Activated CD4-positive, alpha-beta T cell treated with anti-CD3 and anti-CD28 coated beads, Interleukin-2, amount 10 ng/mL, durations not matched to agents 7 days and 5 days (primary cell): ENCODE results near the gene TUBB. TPM values are rescaled to one million over a fixed set of nuclear protein-coding genes. Genes with fewer than 3 reads are reported as not detected.

ENCODE experiments used
- CTCF ChIA-PET: fragments of 350-600 bp; sonication (Branson Sonifier 250); formaldehyde crosslinking; loops from one replicate; lab custom pipeline; 2021; ENCODE audit warnings: antibody characterized with exemption; lab: Charles Lee
- POLR2A ChIA-PET: fragments of 350-600 bp; sonication (Branson Sonifier 250); formaldehyde crosslinking; loops from one replicate; lab custom pipeline; 2021; ENCODE audit warnings: antibody characterized with exemption; lab: Charles Lee
- DNase-seq: peaks from one replicate; pipeline ENCODE4 v3.0.0-alpha.2; 2020
- H3K27ac Mint-ChIP-seq: one replicate; pipeline ENCODE4 v1.8.0; 2021; ENCODE audit warnings: mild to moderate bottlenecking, moderate library complexity, mixed read lengths
- H3K27me3 Mint-ChIP-seq: one replicate; pipeline ENCODE4 v1.8.0; 2021; ENCODE audit warnings: mixed read lengths
- H3K36me3 Mint-ChIP-seq: one replicate; pipeline ENCODE4 v1.8.0; 2021; ENCODE audit warnings: low read depth, mixed read lengths
- H3K4me1 Mint-ChIP-seq: one replicate; pipeline ENCODE4 v1.8.0; 2021; ENCODE audit warnings: mixed read lengths
- H3K4me3 Mint-ChIP-seq: one replicate; pipeline ENCODE4 v1.8.0; 2021; ENCODE audit warnings: mild to moderate bottlenecking, moderate library complexity, mixed read lengths
- H3K9me3 Mint-ChIP-seq: one replicate; pipeline ENCODE4 v1.8.0; 2021; ENCODE audit warnings: mixed read lengths
- total RNA-seq, 2 experiments: library from RNA; stranded (reverse); gene quantifications; one replicate each; pipeline ENCODE4 v1.2.3, GENCODE V29; 2021

Gene TUBB
- total RNA-seq: 1,000 to 10,000 TPM; 1,494 to 1,661 TPM

GRCh38 chr6:30719791-30720737 lies at the start of gene TUBB:
TUBB (plus strand) TSS chr6:30720352; CDS start chr6:30720507, 155 bp downstream.
- peak within 1 kb of the TSS; percentile 97 for H3K27ac Mint-ChIP-seq
- peak; percentile 97 for DNase-seq
- H3K36me3 Mint-ChIP-seq: peaks cover 66% of the 10 kb centered on the region
- CTCF ChIA-PET: interaction anchor here (0.6 to 21.4 kb wide), 9 partner anchors 8 to 374 kb away, joined by 3 to 476 read pairs (median 5); partner anchors contain the start of gene DHX16
- POLR2A ChIA-PET: interaction anchor here (0.7 to 2.3 kb wide), 2 partner anchors 31 to 41 kb away, joined by 3 to 16 read pairs; no protein-coding TSS in a partner anchor
- peak within 1 kb of the TSS; percentile 97 for H3K4me3 Mint-ChIP-seq
- H3K4me1 Mint-ChIP-seq: peaks cover 59% of the 10 kb centered on the region
- H3K27me3 Mint-ChIP-seq: no peaks in the 10 kb centered on the region
- H3K9me3 Mint-ChIP-seq: peaks cover 3% of the 10 kb centered on the region

GRCh38 chr6:30670760-30671527 lies 49.2 kb upstream of the TUBB start:
- ChIA-PET POLR2A (no interaction called here), CTCF (interaction anchor here (1.4 to 3.0 kb wide), 5 partner anchors 10 to 123 kb away, joined by 3 to 20 read pairs (median 13); no protein-coding TSS in a partner anchor)
- H3K27ac Mint-ChIP-seq: peak overlapping the region; percentile 15
- H3K36me3 Mint-ChIP-seq: peaks cover 29% of the 10 kb centered on the region
- no peak for DNase-seq
- no peaks in the 10 kb centered on the region for H3K27me3 Mint-ChIP-seq
- H3K9me3 Mint-ChIP-seq: no peaks in the 10 kb centered on the region
- H3K4me1 Mint-ChIP-seq: peaks cover 42% of the 10 kb centered on the region
- peak overlapping the region; percentile 91 for H3K4me3 Mint-ChIP-seq

GRCh38 chr6:30672445-30673253 lies 47.5 kb upstream of the TUBB start, which contains the start of gene DHX16:
DHX16 (minus strand) TSS chr6:30673006; CDS start chr6:30672841, 165 bp downstream.
- peak; percentile 96 for DNase-seq
- H3K27ac Mint-ChIP-seq: peak within 1 kb of the TSS; percentile 84
- H3K4me1 Mint-ChIP-seq: peaks cover 45% of the 10 kb centered on the region
- ChIA-PET CTCF (interaction anchor here (0.6 to 3.0 kb wide), 28 partner anchors 8 to 206 kb away, joined by 3 to 20 read pairs (median 5); partner anchors contain the start of genes ATAT1, MDC1 and MRPS18B), POLR2A (interaction anchor here (0.5 to 1.0 kb wide), 3 partner anchors 21 to 876 kb away, joined by 3 to 4 read pairs (median 3); no protein-coding TSS in a partner anchor)
- peak within 1 kb of the TSS; percentile 91 for H3K4me3 Mint-ChIP-seq
- no peaks in the 10 kb centered on the region for H3K27me3 Mint-ChIP-seq
- peaks cover 41% of the 10 kb centered on the region for H3K36me3 Mint-ChIP-seq
- H3K9me3 Mint-ChIP-seq: no peaks in the 10 kb centered on the region

GRCh38 chr6:30676660-30677285 lies 43.4 kb upstream of the TUBB start:
- POLR2A ChIA-PET: no interaction called here
- H3K36me3 Mint-ChIP-seq: peaks cover 55% of the 10 kb centered on the region

GRCh38 chr6:30678964-30679726 lies 41.0 kb upstream of the TUBB start:
- DNase-seq: peak; percentile 92
- Mint-ChIP-seq H3K36me3 (peaks cover 78% of the 10 kb centered on the region), H3K4me3 (peak overlapping the region; percentile 100), H3K27me3 (no peaks in the 10 kb centered on the region), H3K27ac (peak overlapping the region; percentile 73), H3K4me1 (peaks cover 29% of the 10 kb centered on the region), H3K9me3 (no peaks in the 10 kb centered on the region)
- POLR2A ChIA-PET: interaction anchor here (0.6 to 1.6 kb wide), 6 partner anchors 38 to 56 kb away, joined by 3 to 16 read pairs (median 4); partner anchors contain the start of gene MDC1
- CTCF ChIA-PET: interaction anchor here (0.6 to 12.7 kb wide), 31 partner anchors 9 to 401 kb away, joined by 3 to 476 read pairs (median 4); partner anchors contain the start of genes ABCF1, MDC1, MRPS18B and PPP1R10

More at GRCh38 chr6:30676660-30677285, 43.4 kb upstream of the TUBB start:
- peaks cover 41% of the 10 kb centered on the region for H3K4me1 Mint-ChIP-seq
- H3K4me3 Mint-ChIP-seq: no peak overlapping the region
- no peak for DNase-seq
- H3K9me3 Mint-ChIP-seq: no peaks in the 10 kb centered on the region
- H3K27ac Mint-ChIP-seq: peak overlapping the region; percentile 26
- CTCF ChIA-PET: interaction anchor here (0.6 to 12.7 kb wide), 2 partner anchors 20 to 48 kb away, joined by 5 to 476 read pairs; partner anchors contain the start of genes MDC1 and TUBB
- H3K27me3 Mint-ChIP-seq: no peaks in the 10 kb centered on the region

- Mint-ChIP-seq H3K4me3 (peak overlapping the region; percentile 100), H3K9me3 (no peaks in the 10 kb centered on the region)
- CTCF ChIA-PET: interaction anchor here (0.5 to 12.7 kb wide), 13 partner anchors 7 to 140 kb away, joined by 3 to 476 read pairs (median 5); partner anchors contain the start of genes ABCF1, DHX16, MDC1 and TUBB
These were observed 40.2 kb upstream of the TUBB start for GRCh38 chr6:30679765-30680535.

GRCh38 chr6:30681766-30682142 lies 38.4 kb upstream of the TUBB start:
- peak overlapping the region; percentile 100 for H3K4me3 Mint-ChIP-seq
- peaks cover 87% of the 10 kb centered on the region for H3K36me3 Mint-ChIP-seq
- H3K4me1 Mint-ChIP-seq: peaks cover 23% of the 10 kb centered on the region
- H3K27me3 Mint-ChIP-seq: no peaks in the 10 kb centered on the region
- peak overlapping the region; percentile 89 for H3K27ac Mint-ChIP-seq
- H3K9me3 Mint-ChIP-seq: no peaks in the 10 kb centered on the region
- ChIA-PET POLR2A (interaction anchor here (1.3 to 1.4 kb wide), 3 partner anchors 36 to 66 kb away, joined by 6 to 8 read pairs (median 6); partner anchors contain the start of gene MDC1), CTCF (interaction anchor here (0.6 to 12.7 kb wide), 5 partner anchors 9 to 43 kb away, joined by 3 to 476 read pairs (median 4); partner anchors contain the start of genes MDC1 and TUBB)
- peak; percentile 16 for DNase-seq

More at GRCh38 chr6:30679765-30680535, 40.2 kb upstream of the TUBB start:
- Mint-ChIP-seq H3K4me1 (peaks cover 29% of the 10 kb centered on the region), H3K27me3 (no peaks in the 10 kb centered on the region), H3K36me3 (peaks cover 84% of the 10 kb centered on the region), H3K27ac (peak overlapping the region; percentile 89)
- POLR2A ChIA-PET: interaction anchor here (1.4 to 1.6 kb wide), 2 partner anchors 42 to 48 kb away, joined by 4 to 16 read pairs; no protein-coding TSS in a partner anchor
- DNase-seq: no peak

GRCh38 chr6:30682143-30683117 lies 37.7 kb upstream of the TUBB start:
- POLR2A ChIA-PET: interaction anchor here (1.3 to 1.4 kb wide), 3 partner anchors 35 to 67 kb away, joined by 6 to 8 read pairs (median 6); partner anchors contain the start of gene MDC1
- H3K27ac Mint-ChIP-seq: peak overlapping the region; percentile 89
- CTCF ChIA-PET: interaction anchor here (0.6 to 12.7 kb wide), 5 partner anchors 8 to 42 kb away, joined by 3 to 476 read pairs (median 4); partner anchors contain the start of genes MDC1 and TUBB
- H3K27me3 Mint-ChIP-seq: no peaks in the 10 kb centered on the region
- H3K36me3 Mint-ChIP-seq: peaks cover 80% of the 10 kb centered on the region
- DNase-seq: peak; percentile 93
- H3K9me3 Mint-ChIP-seq: no peaks in the 10 kb centered on the region
- peaks cover 18% of the 10 kb centered on the region for H3K4me1 Mint-ChIP-seq
- H3K4me3 Mint-ChIP-seq: peak overlapping the region; percentile 100
